GM18520 (cell line): ENCODE measurements around the gene LARGE2.

Experiments
- ATAC-seq: cut with Tn5 transposase; IDR thresholded peaks from one replicate; pipeline ENCODE4 v1.9.1; 2021; ENCODE audit not compliant: unreplicated experiment

The LARGE2 gene

GRCh38 chr11:45922425-45923082 lies at the start of gene LARGE2:
TSS of gene LARGE2 (plus strand) at chr11:45922656. CDS start at chr11:45922883, 227 bp downstream.
- ATAC-seq, result no peak

GRCh38 chr11:45876401-45876800 lies 46.1 kb upstream of the LARGE2 start:
- ATAC-seq, result no peak

GRCh38 chr11:45877221-45877620 lies 45.2 kb upstream of the LARGE2 start:
- no peak for ATAC-seq

GRCh38 chr11:45877845-45878244 lies 44.6 kb upstream of the LARGE2 start:
- no peak for ATAC-seq

GRCh38 chr11:45879803-45880686 lies 42.4 kb upstream of the LARGE2 start:
- no peak for ATAC-seq

- ATAC-seq, result no peak
These were observed 41.5 kb upstream of the LARGE2 start for GRCh38 chr11:45880772-45881570.

- ATAC-seq, result no peak
These were observed 40.6 kb upstream of the LARGE2 start for GRCh38 chr11:45881708-45882368.

GRCh38 chr11:45884596-45885185 lies 37.8 kb upstream of the LARGE2 start:
- ATAC-seq, result no peak

GRCh38 chr11:45885274-45885920 lies 37.1 kb upstream of the LARGE2 start, which contains the start of gene MAPK8IP1:
TSS of gene MAPK8IP1 (plus strand) at chr11:45885651. CDS start at chr11:45885821, 170 bp downstream.
- ATAC-seq, result no peak

- no peak for ATAC-seq
These were observed 36.3 kb upstream of the LARGE2 start for GRCh38 chr11:45885921-45886721.

GRCh38 chr11:45886816-45887520 lies 35.5 kb upstream of the LARGE2 start:
- no peak for ATAC-seq

- ATAC-seq, result no peak
These were observed 34.9 kb upstream of the LARGE2 start for GRCh38 chr11:45887587-45887986.

GRCh38 chr11:45889555-45889954 lies 32.9 kb upstream of the LARGE2 start:
- ATAC-seq, result no peak

GRCh38 chr11:45889966-45890365 lies 32.5 kb upstream of the LARGE2 start:
- ATAC-seq, result no peak

GRCh38 chr11:45890886-45891550 lies 31.4 kb upstream of the LARGE2 start:
- no peak for ATAC-seq

GRCh38 chr11:45892856-45893255 lies 29.6 kb upstream of the LARGE2 start:
- no peak for ATAC-seq

GRCh38 chr11:45894555-45895247 lies 27.8 kb upstream of the LARGE2 start:
- no peak for ATAC-seq
